HCT116 (cell line): ENCODE results near the gene NOLC1.

Source experiments
- CTCF ChIP-seq, 3 experiments: fragments of 200-600 bp in 1 of 3; sonication (generic) in 1 of 3; IDR thresholded peaks in 2 of 3; conservative IDR thresholded peaks in 1 of 3; 2 replicates each; pipeline ENCODE4 v1.5.1; 2012 to 2017; ENCODE audit warnings: low read depth in 2 of 3, low read length in 2 of 3, antibody characterized with exemption in 1 of 3, borderline replicate concordance in 1 of 3, control low read depth in 1 of 3, mild to moderate bottlenecking in 1 of 3, mixed read lengths in 1 of 3, mixed run types in 1 of 3, moderate library complexity in 1 of 3; ENCODE audit not compliant: insufficient read depth in 1 of 3
- EGR1 ChIP-seq: IDR thresholded peaks from 2 replicates; pipeline ENCODE4 v1.6.1; 2012; ENCODE audit warnings: low read depth
- EZH2 ChIP-seq: fragments of 200-600 bp; sonication (generic); IDR thresholded peaks from 2 replicates; pipeline ENCODE4 v1.6.1; 2017; ENCODE audit warnings: antibody characterized with exemption, mixed run types
- EZH2phosphoT487 ChIP-seq: fragments of 200-600 bp; IDR thresholded peaks from 2 replicates; pipeline ENCODE4 v1.6.1; 2018; ENCODE audit warnings: antibody characterized with exemption, borderline replicate concordance
- FOSL1 ChIP-seq: IDR thresholded peaks from 2 replicates; pipeline ENCODE4 v1.6.1; 2012; ENCODE audit warnings: low read depth
- POLR2A ChIP-seq: IDR thresholded peaks from 2 replicates; pipeline ENCODE4 v1.7.0; 2011; ENCODE audit warnings: borderline replicate concordance; ENCODE audit not compliant: insufficient read depth, insufficient read length; ENCODE audit errors: extremely low read depth
- POLR2AphosphoS5 ChIP-seq: IDR thresholded peaks from 2 replicates; pipeline ENCODE4 v1.6.1; 2011; ENCODE audit warnings: mild to moderate bottlenecking, low read depth, low read length, moderate library complexity
- RAD21 ChIP-seq: IDR thresholded peaks from 2 replicates; pipeline ENCODE4 v1.6.1; 2012; ENCODE audit warnings: low read depth, mild to moderate bottlenecking
- REST ChIP-seq: IDR thresholded peaks from 2 replicates; pipeline ENCODE4 v1.6.1; 2012; ENCODE audit warnings: low read depth
- SIN3A ChIP-seq: IDR thresholded peaks from 2 replicates; pipeline ENCODE4 v1.6.1; 2012; ENCODE audit warnings: low read depth
- SRF ChIP-seq: IDR thresholded peaks from 2 replicates; pipeline ENCODE4 v1.6.1; 2012; ENCODE audit warnings: low read depth
- YY1 ChIP-seq: IDR thresholded peaks from 2 replicates; pipeline ENCODE4 v1.6.1; 2011; ENCODE audit warnings: low read length, low read depth, moderate library complexity, mild to moderate bottlenecking; ENCODE audit not compliant: insufficient replicate concordance; ENCODE audit errors: extremely low read depth
- ZNF274 ChIP-seq: fragments of 200-500 bp; sonication (Bioruptor generic); IDR thresholded peaks from 2 replicates; pipeline ENCODE4 v1.6.1; 2014; ENCODE audit warnings: mild to moderate bottlenecking, low read depth, low read length, inconsistent platforms
- TF ChIP-seq, protein P1 (sequence below): IDR thresholded peaks from 2 replicates; pipeline ENCODE4 v1.6.1; 2011; ENCODE audit warnings: mild to moderate bottlenecking, low read length, moderate library complexity; ENCODE audit not compliant: insufficient replicate concordance; ENCODE audit errors: extremely low read depth

- TF ChIP-seq EZH2 (no peak), CTCF (IDR thresholded peaks at IDR 0.05 in 2 of 3, conservative IDR thresholded peaks at IDR 0.05 in 1 of 3; ENCODE audit: borderline replicate concordance in 1 of 3, insufficient read depth in 1 of 3, low read depth in 2 of 3, low read length in 2 of 3) (no peak), EZH2phosphoT487 (no peak), POLR2AphosphoS5 (no peak), RAD21 (no peak), POLR2A (no peak), SRF (no peak), SIN3A (no peak), ZNF274 (no peak), FOSL1 (no peak), REST (no peak), YY1 (no peak), EGR1 (no peak)
- TF ChIP-seq, protein P1, sequence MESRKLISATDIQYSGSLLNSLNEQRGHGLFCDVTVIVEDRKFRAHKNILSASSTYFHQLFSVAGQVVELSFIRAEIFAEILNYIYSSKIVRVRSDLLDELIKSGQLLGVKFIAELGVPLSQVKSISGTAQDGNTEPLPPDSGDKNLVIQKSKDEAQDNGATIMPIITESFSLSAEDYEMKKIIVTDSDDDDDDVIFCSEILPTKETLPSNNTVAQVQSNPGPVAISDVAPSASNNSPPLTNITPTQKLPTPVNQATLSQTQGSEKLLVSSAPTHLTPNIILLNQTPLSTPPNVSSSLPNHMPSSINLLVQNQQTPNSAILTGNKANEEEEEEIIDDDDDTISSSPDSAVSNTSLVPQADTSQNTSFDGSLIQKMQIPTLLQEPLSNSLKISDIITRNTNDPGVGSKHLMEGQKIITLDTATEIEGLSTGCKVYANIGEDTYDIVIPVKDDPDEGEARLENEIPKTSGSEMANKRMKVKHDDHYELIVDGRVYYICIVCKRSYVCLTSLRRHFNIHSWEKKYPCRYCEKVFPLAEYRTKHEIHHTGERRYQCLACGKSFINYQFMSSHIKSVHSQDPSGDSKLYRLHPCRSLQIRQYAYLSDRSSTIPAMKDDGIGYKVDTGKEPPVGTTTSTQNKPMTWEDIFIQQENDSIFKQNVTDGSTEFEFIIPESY, result no peak
Measured at GRCh38 chr10:102170602-102171001, 18.4 kb downstream of the NOLC1 start.
